Tibial nerve (tissue), 4 donors: ENCODE measurements around the gene TMEM97. TPM values are rescaled to one million over a fixed set of nuclear protein-coding genes. Genes with fewer than 3 reads are reported as not detected.

ENCODE experiments used
- DNase-seq, 2 donors: peaks; one replicate each; pipeline ENCODE4 v3.0.0-alpha.2; 2019; ENCODE audit warnings: low spot score in 2 of 2
- H3K27ac ChIP-seq, 4 donors: fragments of 200-600 bp; sonication (generic) in 3 of 4; one replicate each; pipeline ENCODE4 v1.5.1; 2017 to 2019; ENCODE audit warnings: mild to moderate bottlenecking in 1 of 4
- H3K27me3 ChIP-seq, 2 donors: fragments of 200-600 bp; sonication (generic) in 1 of 2; one replicate each; pipeline versions ENCODE4 v1.5.1 to v1.6.0; 2017 to 2019
- H3K36me3 ChIP-seq, 3 donors: fragments of 200-600 bp; sonication (generic); one replicate each; pipeline ENCODE4 v1.5.1; 2018 to 2019
- H3K4me1 ChIP-seq, 4 donors: fragments of 200-600 bp; sonication (generic) in 3 of 4; one replicate each; pipeline ENCODE4 v1.5.1; 2017 to 2019
- H3K4me3 ChIP-seq, 4 donors: fragments of 200-600 bp; sonication (generic) in 3 of 4; one replicate each; pipeline ENCODE4 v1.5.1; 2017 to 2019; ENCODE audit warnings: mild to moderate bottlenecking in 1 of 4, moderate library complexity in 1 of 4
- H3K9me3 ChIP-seq, 4 donors: fragments of 200-600 bp; sonication (generic) in 3 of 4; one replicate each; pipeline ENCODE4 v1.5.1; 2017 to 2019
- CTCF ChIP-seq, 5 experiments: fragments of 200-600 bp in 3 of 5; fragments of 450-650 bp in 2 of 5; sonication (generic) in 3 of 5; IDR thresholded peaks; one replicate each; pipeline ENCODE4 v1.5.1; 2016 to 2019; ENCODE audit warnings: antibody characterized with exemption in 5 of 5, mild to moderate bottlenecking in 3 of 5, moderate library complexity in 2 of 5
- EP300 ChIP-seq, 2 donors: sonication (generic); formaldehyde crosslinking; IDR thresholded peaks; one replicate each; pipeline ENCODE4 v1.6.1; 2017; ENCODE audit warnings: antibody characterized with exemption in 2 of 2, mild to moderate bottlenecking in 1 of 2
- POLR2A ChIP-seq, 2 donors: fragments of 450-650 bp; IDR thresholded peaks; one replicate each; pipeline ENCODE4 v1.6.1; 2017; ENCODE audit warnings: antibody characterized with exemption in 2 of 2, mild to moderate bottlenecking in 2 of 2, moderate library complexity in 2 of 2
- WGBS, 2 donors: methylation state at CpG; one replicate each; pipeline ENCODE4 v1.1.5; 2018; 5-methylcytosine and 5-hydroxymethylcytosine counted together
- total RNA-seq, 4 donors: library from RNA; depleted of rRNA; stranded (reverse); fragments of >200 nt; gene quantifications; one replicate each; pipeline ENCODE4 v1.1.0, GENCODE V29; 2016

TMEM97 gene
- total RNA-seq, 4 donors from 2014 or later: 8.1 to 20.2 (median 16.8) TPM

DNA sequence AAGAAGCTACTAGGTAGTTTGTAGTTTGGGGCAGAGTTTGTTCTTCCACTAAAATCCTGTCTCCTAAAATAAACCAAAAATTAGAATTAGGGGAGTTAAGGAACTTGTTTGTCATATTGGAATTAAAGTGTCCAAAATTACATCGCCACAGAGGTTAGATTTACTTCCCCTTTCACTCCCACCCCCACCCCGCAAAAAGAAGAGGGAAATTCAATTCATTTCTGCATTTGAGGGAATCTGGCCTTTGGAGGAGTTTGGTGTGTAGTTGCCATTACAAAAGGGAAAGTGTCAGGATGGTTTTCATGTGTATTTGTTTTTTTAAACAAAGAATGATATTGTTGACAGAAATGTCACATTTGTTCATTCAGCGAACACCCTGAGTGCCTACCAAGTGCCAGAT lies 5.8 kb downstream of the TMEM97 start:
- Histone ChIP-seq H3K9me3 (no peaks in the 10 kb centered on the region), H3K27me3 (no peaks in the 10 kb centered on the region), H3K4me3 (no peak overlapping the region), H3K27ac (no peak overlapping the region), H3K36me3 (peaks cover 0 to 42% (median 5%) of the 10 kb centered on the region in 3 donors), H3K4me1 (peaks cover 0 to 6% (median 5%) of the 10 kb centered on the region in 4 donors)
- no peak for DNase-seq
- TF ChIP-seq CTCF (IDR thresholded peaks at IDR 0.05) (no peak), POLR2A (IDR thresholded peaks at IDR 0.05) (no peak), EP300 (IDR thresholded peaks at IDR 0.05) (no peak)
- WGBS, 2 donors: 74 to 80% methylated on average over 3 of the region's 3 CpGs

GRCh38 chr17:28325211-28325610 lies 6.2 kb downstream of the TMEM97 start:
- peaks cover 0 to 46% (median 5%) of the 10 kb centered on the region in 3 donors for H3K36me3 ChIP-seq
- WGBS, 2 donors: 57% methylated on average over 5 of the region's 5 CpGs
- no peak for TF ChIP-seq EP300 (IDR thresholded peaks at IDR 0.05)
- no peak for TF ChIP-seq CTCF (IDR thresholded peaks at IDR 0.05)
- no peak for TF ChIP-seq POLR2A (IDR thresholded peaks at IDR 0.05)
- H3K9me3 ChIP-seq: no peaks in the 10 kb centered on the region
- no peak overlapping the region for H3K4me3 ChIP-seq
- H3K27ac ChIP-seq: no peak overlapping the region
- H3K27me3 ChIP-seq: no peaks in the 10 kb centered on the region
- peaks cover 0 to 2% (median under 1%) of the 10 kb centered on the region in 4 donors for H3K4me1 ChIP-seq
- DNase-seq: no peak

GRCh38 chr17:28326114-28326513 lies 7.1 kb downstream of the TMEM97 start:
- Histone ChIP-seq H3K27me3 (no peaks in the 10 kb centered on the region), H3K9me3 (no peaks in the 10 kb centered on the region), H3K27ac (no peak overlapping the region), H3K4me1 (no peaks in the 10 kb centered on the region), H3K36me3 (peaks cover 0 to 55% (median 5%) of the 10 kb centered on the region in 3 donors), H3K4me3 (no peak overlapping the region)
- no peak for TF ChIP-seq EP300 (IDR thresholded peaks at IDR 0.05)
- TF ChIP-seq CTCF (IDR thresholded peaks at IDR 0.05): no peak
- TF ChIP-seq POLR2A (IDR thresholded peaks at IDR 0.05): no peak
- 75 to 85% methylated on average over 7 of the region's 7 CpGs for WGBS, 2 donors
- DNase-seq: no peak

GRCh38 chr17:28327031-28327607 lies 8.1 kb downstream of the TMEM97 start:
- DNase-seq: no peak

More at GRCh38 chr17:28327031-28327607, 8.1 kb downstream of the TMEM97 start:
- 86 to 90% methylated on average over 9 of the region's 9 CpGs for WGBS, 2 donors
- no peaks in the 10 kb centered on the region for H3K27me3 ChIP-seq
- no peak for TF ChIP-seq CTCF (IDR thresholded peaks at IDR 0.05)
- TF ChIP-seq POLR2A (IDR thresholded peaks at IDR 0.05): no peak
- TF ChIP-seq EP300 (IDR thresholded peaks at IDR 0.05): no peak
- H3K27ac ChIP-seq: no peak overlapping the region
- H3K36me3 ChIP-seq: peaks cover 0 to 65% (median 5%) of the 10 kb centered on the region in 3 donors
- H3K4me1 ChIP-seq: no peaks in the 10 kb centered on the region
- no peaks in the 10 kb centered on the region for H3K9me3 ChIP-seq
- no peak overlapping the region for H3K4me3 ChIP-seq
